Testis (tissue), 3 donors: ENCODE results near the gene NAE1. TPM values are rescaled to one million over a fixed set of nuclear protein-coding genes. Genes with fewer than 3 reads are reported as not detected.

ENCODE experiments used
- DNase-seq: peaks from one replicate; pipeline ENCODE4 v3.0.0-alpha.2; 2019
- H3K27ac ChIP-seq, 2 donors: fragments of 200-600 bp; sonication (generic); one replicate each; pipeline ENCODE4 v1.5.1; 2019
- H3K27me3 ChIP-seq: fragments of 200-600 bp; sonication (generic); one replicate; pipeline ENCODE4 v1.5.1; 2019
- H3K36me3 ChIP-seq: fragments of 200-600 bp; sonication (generic); one replicate; pipeline ENCODE4 v1.5.1; 2017; ENCODE audit warnings: low read depth; ENCODE audit errors: missing control alignments
- H3K4me1 ChIP-seq: fragments of 200-600 bp; sonication (generic); one replicate; pipeline ENCODE4 v1.5.1; 2019
- H3K4me3 ChIP-seq, 2 donors: fragments of 200-600 bp; sonication (generic); one replicate each; pipeline ENCODE4 v1.5.1; 2017 to 2019
- H3K9me3 ChIP-seq: fragments of 200-600 bp; sonication (generic); one replicate; pipeline ENCODE4 v1.5.1; 2017
- CTCF ChIP-seq, 3 experiments: fragments of 450-650 bp in 2 of 3; fragments of 200-600 bp in 1 of 3; sonication (generic) in 1 of 3; IDR thresholded peaks; one replicate each; pipeline ENCODE4 v1.5.1; 2016 to 2019; ENCODE audit warnings: antibody characterized with exemption in 3 of 3, mild to moderate bottlenecking in 2 of 3, moderate library complexity in 1 of 3
- POLR2A ChIP-seq: fragments of 450-650 bp; IDR thresholded peaks from one replicate; pipeline ENCODE4 v1.6.1; 2017; ENCODE audit warnings: antibody characterized with exemption, mild to moderate bottlenecking, moderate library complexity
- WGBS, 2 donors: methylation state at CpG; one replicate each; pipeline ENCODE4 v1.1.5; 2018; 5-methylcytosine and 5-hydroxymethylcytosine counted together
- intact Hi-C: fragments of 100-400 bp; cut with DNase I; formaldehyde crosslinking; loops from one replicate; pipeline ENCODE4 v1.15.1; 2023; ENCODE audit warnings: low total_unique reads
- polyA plus RNA-seq: library from polyadenylated mRNA; stranded (reverse); fragments of 350-450 nt; fragmentation: Illumina TruSeq; extraction: RNeasy Lipid Tissue Mini Kit (QIAGEN cat#74804); gene quantifications from one replicate; pipeline ENCODE4 v1.2.3, GENCODE V29; 2014; ENCODE audit warnings: low read depth, low replicate concordance; ENCODE audit not compliant: insufficient read depth
- total RNA-seq, 2 donors: library from RNA; depleted of rRNA; stranded (reverse); fragments of >200 nt; gene quantifications; one replicate each; pipeline ENCODE4 v1.2.3, GENCODE V29; 2016

Gene NAE1
- total and polyA plus RNA-seq, 3 donors from 2014 or later: 53.7 to 72.8 (median 72.7) TPM

- no peak overlapping the region for H3K4me3 ChIP-seq
- no peak overlapping the region for H3K27ac ChIP-seq
- H3K4me1 ChIP-seq: no peaks in the 10 kb centered on the region
- intact Hi-C loops: no loop called here
- TF ChIP-seq POLR2A (no peak), CTCF (IDR thresholded peaks at IDR 0.05) (no peak)
- DNase-seq: no peak
- no peaks in the 10 kb centered on the region for H3K9me3 ChIP-seq
- H3K27me3 ChIP-seq: no peaks in the 10 kb centered on the region
- WGBS, 2 donors: 91 to 96% methylated on average over 3 to 14 of the region's 14 CpGs
- no peaks in the 10 kb centered on the region for H3K36me3 ChIP-seq
Observed at GRCh38 chr16:66850115-66850815, 19.5 kb upstream of the NAE1 start.

GRCh38 chr16:66849549-66849948, 18.8 kb upstream of the NAE1 start:
- TF ChIP-seq CTCF (IDR thresholded peaks at IDR 0.05) (no peak), POLR2A (no peak)
- WGBS, 2 donors: 93 to 100% methylated on average over 3 to 4 of the region's 4 CpGs

GRCh38 chr16:66849021-66849420, 18.2 kb upstream of the NAE1 start:
- no peaks in the 10 kb centered on the region for H3K4me1 ChIP-seq
- 84% methylated on average over 2 of the region's 2 CpGs for WGBS, 2 donors
- H3K9me3 ChIP-seq: no peaks in the 10 kb centered on the region
- intact Hi-C loops: no loop called here
- TF ChIP-seq CTCF (IDR thresholded peaks at IDR 0.05): no peak
- no peak for TF ChIP-seq POLR2A
- H3K27me3 ChIP-seq: no peaks in the 10 kb centered on the region
- no peaks in the 10 kb centered on the region for H3K36me3 ChIP-seq
- no peak for DNase-seq
- no peak overlapping the region for H3K4me3 ChIP-seq
- H3K27ac ChIP-seq: no peak overlapping the region

More at GRCh38 chr16:66849549-66849948, 18.8 kb upstream of the NAE1 start:
- no peaks in the 10 kb centered on the region for H3K4me1 ChIP-seq
- H3K27me3 ChIP-seq: no peaks in the 10 kb centered on the region
- intact Hi-C loops: no loop called here
- no peaks in the 10 kb centered on the region for H3K36me3 ChIP-seq
- DNase-seq: no peak
- H3K9me3 ChIP-seq: no peaks in the 10 kb centered on the region
- no peak overlapping the region for H3K4me3 ChIP-seq
- no peak overlapping the region for H3K27ac ChIP-seq

- DNase-seq: no peak
- no peak for TF ChIP-seq CTCF (IDR thresholded peaks at IDR 0.05)
- TF ChIP-seq POLR2A: no peak
- no peak overlapping the region for H3K27ac ChIP-seq
- no peak overlapping the region for H3K4me3 ChIP-seq
- no peaks in the 10 kb centered on the region for H3K9me3 ChIP-seq
- H3K4me1 ChIP-seq: no peaks in the 10 kb centered on the region
- no peaks in the 10 kb centered on the region for H3K36me3 ChIP-seq
- no peaks in the 10 kb centered on the region for H3K27me3 ChIP-seq
- WGBS, 2 donors: 91 to 94% methylated on average over 1 to 2 of the region's 2 CpGs
- intact Hi-C loops: no loop called here
Observed at GRCh38 chr16:66848172-66848571, 17.4 kb upstream of the NAE1 start.

GRCh38 chr16:66847533-66848067, 16.8 kb upstream of the NAE1 start:
- TF ChIP-seq POLR2A (no peak), CTCF (IDR thresholded peaks at IDR 0.05) (no peak)
- DNase-seq: no peak
- H3K9me3 ChIP-seq: no peaks in the 10 kb centered on the region
- H3K27me3 ChIP-seq: no peaks in the 10 kb centered on the region
- no peaks in the 10 kb centered on the region for H3K4me1 ChIP-seq
- no peaks in the 10 kb centered on the region for H3K36me3 ChIP-seq
- no peak overlapping the region for H3K27ac ChIP-seq
- intact Hi-C loops: no loop called here
- no peak overlapping the region for H3K4me3 ChIP-seq
- 86 to 89% methylated on average over 6 of the region's 6 CpGs for WGBS, 2 donors
